Panc1 (cell line): Measurements from ENCODE around the gene TRPM6. TPM values are rescaled to one million over a fixed set of nuclear protein-coding genes. Genes with fewer than 3 reads are reported as not detected.

Experiments
- ATAC-seq: fragments of 200-7000 bp; cut with Tn5 transposase; 2 replicates; pipeline ENCODE4 v1.9.1; 2020; ENCODE audit warnings: mild to moderate bottlenecking, moderate library complexity
- BruUV-seq: library from RNA; stranded (reverse); fragments of 400-500 nt; replicated peaks from 2 replicates; lab custom pipeline; 2021; lab: Mats Ljungman, UMichigan
- CTCF ChIA-PET: fragments of 300-600 bp; sonication (Branson Sonifier 250); formaldehyde crosslinking; loops from one replicate; lab custom pipeline; 2022; ENCODE audit warnings: antibody characterized with exemption; lab: Charles Lee
- POLR2A ChIA-PET: fragments of 300-600 bp; sonication (Branson Sonifier 250); formaldehyde crosslinking; loops from one replicate; lab custom pipeline; 2022; ENCODE audit warnings: antibody characterized with exemption; lab: Charles Lee
- DNase-seq: peaks from one replicate; pipeline ENCODE4 v3.0.0-alpha.2; 2010; ENCODE audit warnings: low read depth, low spot score
- H3K27ac ChIP-seq: 2 replicates; pipeline ENCODE4 v1.5.1; 2011; ENCODE audit warnings: mild to moderate bottlenecking, low read length, inconsistent platforms
- H3K27me3 ChIP-seq: fragments of 200-500 bp; sonication (Bioruptor generic); 2 replicates; pipeline ENCODE4 v1.6.0; 2014; ENCODE audit warnings: low read length, inconsistent platforms; ENCODE audit not compliant: control insufficient read depth, insufficient read depth
- H3K36me3 ChIP-seq: fragments of 200-500 bp; sonication (Bioruptor generic); 2 replicates; pipeline ENCODE4 v1.5.1; 2014; ENCODE audit warnings: inconsistent platforms, mild to moderate bottlenecking, low read length, moderate library complexity; ENCODE audit not compliant: control insufficient read depth, insufficient read depth
- H3K4me1 ChIP-seq: 2 replicates; pipeline ENCODE4 v1.5.1; 2011; ENCODE audit warnings: inconsistent platforms, mild to moderate bottlenecking, low read length, moderate library complexity; ENCODE audit not compliant: control insufficient read depth, insufficient read depth
- H3K4me3 ChIP-seq, 2 experiments: 2 replicates each; pipeline ENCODE4 v1.5.1; 2011 to 2012; ENCODE audit warnings: low read depth in 2 of 2, low read length in 2 of 2, mild to moderate bottlenecking in 2 of 2, inconsistent platforms in 1 of 2, moderate library complexity in 1 of 2
- H3K9me3 ChIP-seq: fragments of 200-500 bp; sonication (Bioruptor generic); 2 replicates; pipeline ENCODE4 v1.5.1; 2014; ENCODE audit warnings: low read depth, mild to moderate bottlenecking, inconsistent platforms, low read length, moderate library complexity; ENCODE audit not compliant: control insufficient read depth, insufficient read depth
- POLR2AphosphoS5 ChIP-seq: IDR thresholded peaks from 2 replicates; pipeline ENCODE4 v1.6.1; 2012; ENCODE audit warnings: mild to moderate bottlenecking, low read depth, low read length, moderate library complexity
- SIN3A ChIP-seq: IDR thresholded peaks from 2 replicates; pipeline ENCODE4 v1.6.1; 2012; ENCODE audit warnings: low read depth, mild to moderate bottlenecking, low read length, moderate library complexity, borderline replicate concordance; ENCODE audit not compliant: insufficient read depth
- TCF7L2 ChIP-seq: IDR thresholded peaks from 2 replicates; pipeline ENCODE4 v1.6.1; 2011; ENCODE audit warnings: mild to moderate bottlenecking, low read depth, low read length, inconsistent platforms
- in situ Hi-C: cut with HindIII; loops from 2 replicates; pipeline ENCODE4 v1.10.0; 2016; ENCODE audit warnings: low sequenced_read_pairs, low pct_unique_long_range_greater_than_20kb
- intact Hi-C: fragments of 100-400 bp; cut with micrococcal nuclease; formaldehyde crosslinking; loops from one replicate; pipeline ENCODE4 v1.10.0; 2022; ENCODE audit not compliant: unreplicated experiment
- total RNA-seq: library from RNA; stranded (reverse); gene quantifications from one replicate; pipeline ENCODE4 v1.2.1, GENCODE V29; 2021; ENCODE audit not compliant: unreplicated experiment
- TF ChIP-seq, protein P1 (sequence below): fragments of 450-650 bp; IDR thresholded peaks from 2 replicates; pipeline ENCODE4 v1.5.1; 2017; ENCODE audit warnings: mild to moderate bottlenecking
- TF ChIP-seq, protein P2 (sequence below), 2 experiments: IDR thresholded peaks; 2 replicates each; pipeline ENCODE4 v1.6.1; 2011 to 2012; ENCODE audit warnings: low read depth in 2 of 2, control low read depth in 1 of 2, low read length in 1 of 2, mild to moderate bottlenecking in 1 of 2, moderate library complexity in 1 of 2; ENCODE audit not compliant: insufficient read depth in 1 of 2

The TRPM6 gene
- total RNA-seq, 1 experiment from 2014 or later: 0.05 TPM

DNA sequence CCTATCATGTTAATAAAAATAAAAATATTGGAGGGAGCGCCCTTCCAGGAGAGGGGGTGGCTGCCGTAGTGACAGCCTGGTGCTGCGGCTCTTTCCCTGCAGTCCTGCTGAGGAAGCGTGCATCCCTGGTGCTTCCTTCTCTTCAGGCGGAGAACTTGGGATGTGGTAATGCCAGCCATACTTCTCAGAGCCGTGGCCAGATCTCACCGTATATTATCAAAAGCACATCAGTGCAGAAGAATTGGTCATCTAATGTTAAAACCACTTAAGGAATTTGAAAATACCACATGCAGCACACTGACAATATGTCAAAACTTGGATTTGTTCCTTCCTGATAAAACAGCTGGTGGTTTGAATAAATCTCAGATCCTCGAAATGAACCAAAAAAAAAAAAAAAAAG lies 47.3 kb upstream of the TRPM6 start:
- no peak for ATAC-seq
- BruUV-seq: no TSS peak
- in situ Hi-C loops: no loop called here

DNA sequence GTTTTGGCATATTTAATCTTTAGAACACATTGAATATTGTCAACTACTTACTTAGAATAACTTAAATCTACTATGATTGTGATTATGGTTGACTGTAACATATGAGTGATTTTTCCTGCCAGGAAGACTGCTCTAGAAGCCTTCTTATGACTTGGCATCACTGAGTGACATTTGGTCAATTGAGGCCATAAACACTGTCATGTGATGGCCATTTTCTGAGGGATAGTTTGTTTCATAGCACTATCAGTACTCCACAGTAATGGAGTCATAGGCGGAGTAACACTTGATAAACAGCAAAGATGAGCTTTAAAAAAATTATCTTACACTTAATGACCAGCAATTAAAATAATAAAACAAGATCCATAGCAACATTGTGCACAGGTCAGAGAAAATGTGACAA lies 34.0 kb upstream of the TRPM6 start:
- POLR2A ChIA-PET: no interaction called here
- intact Hi-C loops: no loop called here
- DNase-seq: no peak

More for the DNA sequence above, 47.3 kb upstream of the TRPM6 start:
- Histone ChIP-seq H3K9me3 (no peaks in the 10 kb centered on the region; the same call in 1 of the 2 replicates), H3K27ac (no peak overlapping the region), H3K4me3 (no peak overlapping the region), H3K36me3 (no peaks in the 10 kb centered on the region), H3K27me3 (no peaks in the 10 kb centered on the region), H3K4me1 (no peaks in the 10 kb centered on the region)
- intact Hi-C loops: no loop called here
- DNase-seq: no peak
- TF ChIP-seq TCF7L2 (no peak), SIN3A (no peak), POLR2AphosphoS5 (no peak)
- TF ChIP-seq, protein P1, sequence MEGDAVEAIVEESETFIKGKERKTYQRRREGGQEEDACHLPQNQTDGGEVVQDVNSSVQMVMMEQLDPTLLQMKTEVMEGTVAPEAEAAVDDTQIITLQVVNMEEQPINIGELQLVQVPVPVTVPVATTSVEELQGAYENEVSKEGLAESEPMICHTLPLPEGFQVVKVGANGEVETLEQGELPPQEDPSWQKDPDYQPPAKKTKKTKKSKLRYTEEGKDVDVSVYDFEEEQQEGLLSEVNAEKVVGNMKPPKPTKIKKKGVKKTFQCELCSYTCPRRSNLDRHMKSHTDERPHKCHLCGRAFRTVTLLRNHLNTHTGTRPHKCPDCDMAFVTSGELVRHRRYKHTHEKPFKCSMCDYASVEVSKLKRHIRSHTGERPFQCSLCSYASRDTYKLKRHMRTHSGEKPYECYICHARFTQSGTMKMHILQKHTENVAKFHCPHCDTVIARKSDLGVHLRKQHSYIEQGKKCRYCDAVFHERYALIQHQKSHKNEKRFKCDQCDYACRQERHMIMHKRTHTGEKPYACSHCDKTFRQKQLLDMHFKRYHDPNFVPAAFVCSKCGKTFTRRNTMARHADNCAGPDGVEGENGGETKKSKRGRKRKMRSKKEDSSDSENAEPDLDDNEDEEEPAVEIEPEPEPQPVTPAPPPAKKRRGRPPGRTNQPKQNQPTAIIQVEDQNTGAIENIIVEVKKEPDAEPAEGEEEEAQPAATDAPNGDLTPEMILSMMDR: no peak
- TF ChIP-seq, protein P2, sequence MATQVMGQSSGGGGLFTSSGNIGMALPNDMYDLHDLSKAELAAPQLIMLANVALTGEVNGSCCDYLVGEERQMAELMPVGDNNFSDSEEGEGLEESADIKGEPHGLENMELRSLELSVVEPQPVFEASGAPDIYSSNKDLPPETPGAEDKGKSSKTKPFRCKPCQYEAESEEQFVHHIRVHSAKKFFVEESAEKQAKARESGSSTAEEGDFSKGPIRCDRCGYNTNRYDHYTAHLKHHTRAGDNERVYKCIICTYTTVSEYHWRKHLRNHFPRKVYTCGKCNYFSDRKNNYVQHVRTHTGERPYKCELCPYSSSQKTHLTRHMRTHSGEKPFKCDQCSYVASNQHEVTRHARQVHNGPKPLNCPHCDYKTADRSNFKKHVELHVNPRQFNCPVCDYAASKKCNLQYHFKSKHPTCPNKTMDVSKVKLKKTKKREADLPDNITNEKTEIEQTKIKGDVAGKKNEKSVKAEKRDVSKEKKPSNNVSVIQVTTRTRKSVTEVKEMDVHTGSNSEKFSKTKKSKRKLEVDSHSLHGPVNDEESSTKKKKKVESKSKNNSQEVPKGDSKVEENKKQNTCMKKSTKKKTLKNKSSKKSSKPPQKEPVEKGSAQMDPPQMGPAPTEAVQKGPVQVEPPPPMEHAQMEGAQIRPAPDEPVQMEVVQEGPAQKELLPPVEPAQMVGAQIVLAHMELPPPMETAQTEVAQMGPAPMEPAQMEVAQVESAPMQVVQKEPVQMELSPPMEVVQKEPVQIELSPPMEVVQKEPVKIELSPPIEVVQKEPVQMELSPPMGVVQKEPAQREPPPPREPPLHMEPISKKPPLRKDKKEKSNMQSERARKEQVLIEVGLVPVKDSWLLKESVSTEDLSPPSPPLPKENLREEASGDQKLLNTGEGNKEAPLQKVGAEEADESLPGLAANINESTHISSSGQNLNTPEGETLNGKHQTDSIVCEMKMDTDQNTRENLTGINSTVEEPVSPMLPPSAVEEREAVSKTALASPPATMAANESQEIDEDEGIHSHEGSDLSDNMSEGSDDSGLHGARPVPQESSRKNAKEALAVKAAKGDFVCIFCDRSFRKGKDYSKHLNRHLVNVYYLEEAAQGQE (IDR thresholded peaks at IDR 0.05; ENCODE audit: insufficient read depth in 1 of 2, low read depth in 2 of 2, low read length in 1 of 2): no peak
- ChIA-PET POLR2A (interaction anchor here (0.6 kb wide), 1 partner anchor 624 kb away, joined by 6 read pairs; no protein-coding TSS in a partner anchor), CTCF (no interaction called here)

More for the DNA sequence above, 34.0 kb upstream of the TRPM6 start:
- Histone ChIP-seq H3K4me3 (no peak overlapping the region), H3K9me3 (no peaks in the 10 kb centered on the region), H3K36me3 (no peaks in the 10 kb centered on the region), H3K27me3 (no peaks in the 10 kb centered on the region), H3K27ac (no peak overlapping the region), H3K4me1 (no peaks in the 10 kb centered on the region)
- in situ Hi-C loops: no loop called here
- TF ChIP-seq SIN3A (no peak), POLR2AphosphoS5 (no peak), TCF7L2 (no peak)
- TF ChIP-seq, protein P2 (IDR thresholded peaks at IDR 0.05; ENCODE audit: insufficient read depth in 1 of 2, low read depth in 2 of 2, low read length in 1 of 2): no peak
- TF ChIP-seq, protein P1: no peak
- no peak for ATAC-seq
- BruUV-seq: no TSS peak
- CTCF ChIA-PET: no interaction called here
